SK-N-MC (cell line): Measurements from ENCODE around the gene CEACAM4.

Experiments
- DNase-seq: peaks from one replicate; pipeline ENCODE4 v3.0.0-alpha.2; 2011; ENCODE audit warnings: low read depth, low spot score
- H3K27ac ChIP-seq: fragments of 200-600 bp; sonication (generic); 2 replicates; pipeline ENCODE4 v1.5.1; 2016; ENCODE audit warnings: mixed run types
- H3K36me3 ChIP-seq: fragments of 200-600 bp; sonication (generic); 2 replicates; pipeline ENCODE4 v1.6.1; 2017; ENCODE audit warnings: antibody characterized with exemption, low read length, mixed read lengths; ENCODE audit not compliant: insufficient read depth
- H3K4me3 ChIP-seq: fragments of 200-600 bp; sonication (generic); 2 replicates; pipeline ENCODE4 v1.5.1; 2016
- H3K9ac ChIP-seq: fragments of 200-600 bp; sonication (generic); 2 replicates; pipeline ENCODE4 v1.8.0; 2017; ENCODE audit warnings: mixed run types, mixed read lengths; ENCODE audit not compliant: insufficient read length
- H3K9me3 ChIP-seq: fragments of 200-600 bp; sonication (generic); 2 replicates; pipeline ENCODE4 v1.6.1; 2017; ENCODE audit warnings: low read depth, mild to moderate bottlenecking, antibody characterized with exemption, low read length, moderate library complexity, mixed read lengths
- EZH2 ChIP-seq: fragments of 200-600 bp; sonication (generic); IDR thresholded peaks from one replicate; pipeline ENCODE4 v1.6.1; 2017; ENCODE audit warnings: antibody characterized with exemption
- FOXP2 ChIP-seq: optimal IDR thresholded peaks from 2 replicates; pipeline ENCODE3; 2011; ENCODE audit warnings: mild to moderate bottlenecking, moderate library complexity; ENCODE audit not compliant: insufficient read depth; ENCODE audit errors: extremely low read length, control extremely low read depth
- POLR2AphosphoS5 ChIP-seq: IDR thresholded peaks from 2 replicates; pipeline ENCODE4 v1.6.1; 2012; ENCODE audit warnings: mild to moderate bottlenecking, low read depth, low read length, borderline replicate concordance

The CEACAM4 gene

DNA sequence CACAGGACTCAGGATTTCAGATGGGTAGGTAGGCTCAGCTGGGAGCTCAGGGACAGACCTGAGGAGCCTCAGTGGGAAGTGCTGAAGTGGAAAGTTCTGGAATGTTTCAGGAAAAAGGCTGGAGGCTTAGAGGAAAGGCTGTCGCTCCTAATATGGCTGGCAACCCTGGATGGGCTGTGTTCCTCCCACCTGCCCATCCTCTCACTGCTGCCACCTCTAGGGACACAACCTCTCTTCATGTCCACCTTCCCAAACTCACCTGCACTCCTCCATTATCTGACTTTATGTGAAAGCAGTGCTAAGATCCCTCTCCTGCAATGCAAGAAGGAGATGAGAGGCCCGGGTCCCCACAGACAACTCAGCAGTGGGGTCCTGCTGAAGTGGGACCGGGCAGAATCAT lies 56.7 kb downstream of the CEACAM4 start:
- DNase-seq: no peak
- H3K4me3 ChIP-seq: no peak overlapping the region
- no peaks in the 10 kb centered on the region for H3K9me3 ChIP-seq
- no peaks in the 10 kb centered on the region for H3K36me3 ChIP-seq
- H3K27ac ChIP-seq: no peak overlapping the region
- no peak overlapping the region for H3K9ac ChIP-seq
- TF ChIP-seq POLR2AphosphoS5 (no peak), FOXP2 (no peak), EZH2 (no peak)

DNA sequence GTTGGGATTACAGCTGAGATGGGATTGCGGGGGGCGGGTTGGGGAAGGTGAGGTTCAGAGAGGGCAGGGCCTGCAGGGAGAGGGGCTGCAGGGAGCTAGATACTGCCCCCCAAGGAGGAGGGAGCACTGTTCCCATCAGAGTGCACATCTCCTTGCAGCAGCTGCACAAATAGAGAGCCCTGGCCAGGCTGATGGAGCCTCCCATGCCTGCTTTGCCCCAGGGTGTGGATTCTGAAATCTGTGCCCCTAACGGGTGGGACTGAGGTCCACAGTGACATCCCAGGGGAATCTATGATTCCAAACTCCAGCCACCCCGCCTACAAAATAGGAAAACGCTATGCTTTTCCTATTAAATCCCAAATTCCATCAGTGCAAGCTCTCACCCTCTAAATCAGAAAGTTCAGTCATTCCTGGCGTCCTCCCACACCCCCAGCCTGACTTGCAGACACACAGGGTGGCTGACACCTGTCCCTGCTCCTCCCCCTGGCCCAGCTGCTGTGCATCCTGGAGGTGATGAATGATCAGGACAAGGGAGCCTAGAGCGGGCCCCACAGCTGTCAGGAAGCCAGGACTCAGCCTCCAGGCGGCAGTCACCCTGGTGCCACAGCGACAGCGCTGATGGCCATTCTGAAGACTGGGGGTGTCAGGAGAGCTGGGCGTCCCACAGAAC lies 57.3 kb downstream of the CEACAM4 start:
- no peak for DNase-seq
- H3K9ac ChIP-seq: no peak overlapping the region
- H3K27ac ChIP-seq: no peak overlapping the region
- TF ChIP-seq FOXP2 (no peak), EZH2 (no peak), POLR2AphosphoS5 (no peak)
- no peaks in the 10 kb centered on the region for H3K9me3 ChIP-seq
- H3K36me3 ChIP-seq: no peaks in the 10 kb centered on the region
- H3K4me3 ChIP-seq: no peak overlapping the region
